Heart right ventricle (tissue), 16 donors: ENCODE data around the gene ASAH2. TPM values are rescaled to one million over a fixed set of nuclear protein-coding genes. Genes with fewer than 3 reads are reported as not detected.
"Not testable (repeated sequence)": the region's sequence is repeated elsewhere in the genome, so short reads cannot be mapped to it uniquely, and the experiment has no call there.

Experiments used
- ATAC-seq, 8 donors: fragments of 200-7000 bp; cut with Tn5 transposase; one replicate each; pipeline ENCODE4 v1.9.1; 2020; ENCODE audit warnings: mild to moderate bottlenecking in 8 of 8, moderate library complexity in 8 of 8, moderate number of reproducible peaks in 1 of 8
- DNase-seq, 2 donors: peaks; one replicate each; pipeline ENCODE4 v3.0.0-alpha.2; 2020
- H3K27ac ChIP-seq, 10 donors: fragments of 200-600 bp; sonication (generic) in 2 of 10; one replicate each; pipeline versions ENCODE4 v1.5.0 to v1.8.0; 2020 to 2022; ENCODE audit warnings: mild to moderate bottlenecking in 3 of 10
- H3K27me3 ChIP-seq, 7 donors: fragments of 200-600 bp; one replicate each; pipeline ENCODE4 v1.8.0; 2021 to 2022; ENCODE audit warnings: mild to moderate bottlenecking in 2 of 7
- H3K36me3 ChIP-seq, 9 donors: fragments of 200-600 bp; sonication (generic) in 1 of 9; one replicate each; pipeline versions ENCODE4 v1.5.0 to v1.8.0; 2020 to 2022; ENCODE audit warnings: mild to moderate bottlenecking in 2 of 9
- H3K4me1 ChIP-seq, 9 donors: fragments of 200-600 bp; sonication (generic) in 1 of 9; one replicate each; pipeline versions ENCODE4 v1.5.0 to v1.8.0; 2020 to 2022; ENCODE audit warnings: mild to moderate bottlenecking in 4 of 9
- H3K4me3 ChIP-seq, 10 donors: fragments of 200-600 bp; sonication (generic) in 2 of 10; one replicate each; pipeline versions ENCODE4 v1.5.0 to v1.8.0; 2020 to 2022; ENCODE audit warnings: mild to moderate bottlenecking in 7 of 10, moderate library complexity in 2 of 10
- H3K9me3 ChIP-seq, 11 donors: fragments of 200-600 bp in 10 of 11; sonication (generic) in 2 of 11; one replicate each; pipeline versions ENCODE4 v1.5.0 to v1.8.0; 2013 to 2022; ENCODE audit warnings: mild to moderate bottlenecking in 2 of 11, control low read depth in 1 of 11, moderate library complexity in 1 of 11
- WGBS, 2 donors: extraction: QIAGEN DNeasy Blood & Tissue Kit; methylation state at CpG; one replicate each; pipeline ENCODE4 v1.1.7; 2013; ENCODE audit warnings: inconsistent platforms in 1 of 2; 5-methylcytosine and 5-hydroxymethylcytosine counted together
- intact Hi-C, 10 donors: fragments of 100-400 bp; cut with DNase I; formaldehyde crosslinking; loops; one replicate each; pipeline versions ENCODE4 v1.11.1 to v1.14.2; 2022
- polyA plus RNA-seq, 2 donors: library from polyadenylated mRNA; stranded (reverse); fragments of 200-250 nt; gene quantifications; one replicate each; pipeline ENCODE4 v1.2.3, GENCODE V29; 2013
- total RNA-seq, 10 donors: library from RNA; stranded (reverse); fragmentation: NEBNext Ultra II Directional in 3 of 10; extraction: Animal tissue kit (Norgen Biotek cat#: 25700) in 3 of 10; gene quantifications; one replicate each; pipeline versions ENCODE4 v1.2.1 to v1.2.4, GENCODE V29; 2021 to 2023
- TF ChIP-seq, protein P1 (sequence below), 9 donors: fragments of 200-600 bp; sonication (generic) in 2 of 9; IDR thresholded peaks; one replicate each; pipeline versions ENCODE4 v1.5.0 to v1.8.0; 2021 to 2022; ENCODE audit warnings: antibody characterized with exemption in 9 of 9, mild to moderate bottlenecking in 5 of 9, moderate library complexity in 1 of 9
- donor health status: Arrhythmogenic right ventricular cardiomyopathy.
- donor health status: ischemic (EF 13 %, LVEDD 7.1; RV severe dilation, severe dysfunction).
- donor health status: healthy with polysubstance abuse.
- donor health status: DM: no; HTN: yes; CAD: no.
- donor health status: DM: no; HTN: no; CAD: no.
- donor health status: ischemic (EF 25% LVEDD 6.9; RV normal size, moderate dysfunction).
- donor health status: ischemic (EF 25% LVEDD 5.7; RV mildly dilated, moderate dysfunction).
- donor health status: healthy.
- donor health status: DM: yes; HTN: yes; CAD: no.
- donor health status: Ischemic cardiomyopathy.
- donor health status: ischemic (EF 35%, LVEDD 5.7; RV mildly dilated, moderate dysfunction).
- donor health status: nonischemic (EF 11% LVEDD 7.7; RV severe dilation, severe dysfunction).
- donor health status: DM: yes; HTN: yes; CAD: no.
- donor health status: PGD.
- donor health status: ischemic (EF 29% LVEDD 5.4; RV normal size, mild dysfunction).
- donor health status: nonischemic (EF 23%, LVEDD 6.1; RV moderate dilation, normal function).

ASAH2 gene
- total and polyA plus RNA-seq, 12 donors, result 0.15 to 5.3 (median 1.9) TPM

- TF ChIP-seq, protein P1, sequence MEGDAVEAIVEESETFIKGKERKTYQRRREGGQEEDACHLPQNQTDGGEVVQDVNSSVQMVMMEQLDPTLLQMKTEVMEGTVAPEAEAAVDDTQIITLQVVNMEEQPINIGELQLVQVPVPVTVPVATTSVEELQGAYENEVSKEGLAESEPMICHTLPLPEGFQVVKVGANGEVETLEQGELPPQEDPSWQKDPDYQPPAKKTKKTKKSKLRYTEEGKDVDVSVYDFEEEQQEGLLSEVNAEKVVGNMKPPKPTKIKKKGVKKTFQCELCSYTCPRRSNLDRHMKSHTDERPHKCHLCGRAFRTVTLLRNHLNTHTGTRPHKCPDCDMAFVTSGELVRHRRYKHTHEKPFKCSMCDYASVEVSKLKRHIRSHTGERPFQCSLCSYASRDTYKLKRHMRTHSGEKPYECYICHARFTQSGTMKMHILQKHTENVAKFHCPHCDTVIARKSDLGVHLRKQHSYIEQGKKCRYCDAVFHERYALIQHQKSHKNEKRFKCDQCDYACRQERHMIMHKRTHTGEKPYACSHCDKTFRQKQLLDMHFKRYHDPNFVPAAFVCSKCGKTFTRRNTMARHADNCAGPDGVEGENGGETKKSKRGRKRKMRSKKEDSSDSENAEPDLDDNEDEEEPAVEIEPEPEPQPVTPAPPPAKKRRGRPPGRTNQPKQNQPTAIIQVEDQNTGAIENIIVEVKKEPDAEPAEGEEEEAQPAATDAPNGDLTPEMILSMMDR (IDR thresholded peaks at IDR 0.05), result no peak
- Histone ChIP-seq H3K27ac (no peak overlapping the region), H3K36me3 (no peaks in the 10 kb centered on the region), H3K4me1 (no peaks in the 10 kb centered on the region), H3K4me3 (no peak overlapping the region), H3K9me3 (no peaks in the 10 kb centered on the region), H3K27me3 (peaks cover 0 to 8% (median 4%) of the 10 kb centered on the region in 7 donors)
- WGBS, 2 donors, result 43 to 44% methylated on average over 3 of the region's 3 CpGs
- no peak for DNase-seq
- ATAC-seq, result no peak
- intact Hi-C loops, result no loop called here
Measured at GRCh38 chr10:50248062-50248461, 3.3 kb downstream of the ASAH2 start.

GRCh38 chr10:50244201-50244600 is 7.1 kb downstream of the ASAH2 start:
- intact Hi-C loops, result no loop called here
- TF ChIP-seq, protein P1 (IDR thresholded peaks at IDR 0.05), result no peak
- peaks cover 0 to 11% (median 4%) of the 10 kb centered on the region in 7 donors for H3K27me3 ChIP-seq
- H3K36me3 ChIP-seq, result no peaks in the 10 kb centered on the region
- no peak overlapping the region for H3K4me3 ChIP-seq
- peaks cover 0 to 3% (median 0%) of the 10 kb centered on the region in 11 donors for H3K9me3 ChIP-seq
- ATAC-seq (no peak), DNase-seq (no peak)
- no peaks in the 10 kb centered on the region for H3K4me1 ChIP-seq
- no peak overlapping the region for H3K27ac ChIP-seq

- Histone ChIP-seq H3K9me3 (peaks cover 0 to 3% (median 0%) of the 10 kb centered on the region in 11 donors), H3K36me3 (no peaks in the 10 kb centered on the region), H3K27ac (no peak overlapping the region), H3K4me3 (no peak overlapping the region), H3K4me1 (no peaks in the 10 kb centered on the region), H3K27me3 (peaks cover 0 to 16% (median 9%) of the 10 kb centered on the region in 7 donors)
- intact Hi-C loops, result no loop called here
- 94% methylated on average over 4 of the region's 4 CpGs for WGBS, 2 donors
- DNase-seq (no peak), ATAC-seq (no peak)
- TF ChIP-seq, protein P1 (IDR thresholded peaks at IDR 0.05), result no peak
Measured at GRCh38 chr10:50242777-50243176, 8.5 kb downstream of the ASAH2 start.

GRCh38 chr10:50241478-50241877 is 9.8 kb downstream of the ASAH2 start:
- peaks cover 0 to 19% (median 9%) of the 10 kb centered on the region in 7 donors for H3K27me3 ChIP-seq
- H3K27ac ChIP-seq, DNase-seq, H3K9me3 ChIP-seq, H3K4me3 ChIP-seq, H3K36me3 ChIP-seq, ATAC-seq, H3K4me1 ChIP-seq, intact Hi-C loops: not testable (repeated sequence)
- 87 to 90% methylated on average over 1 of the region's 1 CpG for WGBS, 2 donors

GRCh38 chr10:50234486-50234885 is 16.8 kb downstream of the ASAH2 start:
- Histone ChIP-seq H3K9me3 (no peaks in the 10 kb centered on the region), H3K4me1 (no peaks in the 10 kb centered on the region), H3K4me3 (no peak overlapping the region), H3K27ac (no peak overlapping the region), H3K36me3 (no peaks in the 10 kb centered on the region), H3K27me3 (peaks cover 0 to 34% (median under 1%) of the 10 kb centered on the region in 7 donors)
- DNase-seq (no peak), ATAC-seq (no peak)
- intact Hi-C loops, result no loop called here
- WGBS, 2 donors, result 40 to 42% methylated on average over 4 of the region's 4 CpGs
- TF ChIP-seq, protein P1 (IDR thresholded peaks at IDR 0.05), result no peak
